Endothelial cell of hepatic sinusoid (primary cell): ENCODE data around the gene POFUT2.

ENCODE experiments used
- in situ Hi-C: cut with HindIII; loops from 2 replicates; pipeline ENCODE4 v1.10.0; 2017; ENCODE audit warnings: low sequenced_read_pairs

POFUT2 gene

GRCh38 chr21:45300786-45301520 lies 13.3 kb upstream of the POFUT2 start:
- in situ Hi-C loops, result no loop called here

- in situ Hi-C loops, result no loop called here
Measured at GRCh38 chr21:45299864-45300785, 12.4 kb upstream of the POFUT2 start.

DNA sequence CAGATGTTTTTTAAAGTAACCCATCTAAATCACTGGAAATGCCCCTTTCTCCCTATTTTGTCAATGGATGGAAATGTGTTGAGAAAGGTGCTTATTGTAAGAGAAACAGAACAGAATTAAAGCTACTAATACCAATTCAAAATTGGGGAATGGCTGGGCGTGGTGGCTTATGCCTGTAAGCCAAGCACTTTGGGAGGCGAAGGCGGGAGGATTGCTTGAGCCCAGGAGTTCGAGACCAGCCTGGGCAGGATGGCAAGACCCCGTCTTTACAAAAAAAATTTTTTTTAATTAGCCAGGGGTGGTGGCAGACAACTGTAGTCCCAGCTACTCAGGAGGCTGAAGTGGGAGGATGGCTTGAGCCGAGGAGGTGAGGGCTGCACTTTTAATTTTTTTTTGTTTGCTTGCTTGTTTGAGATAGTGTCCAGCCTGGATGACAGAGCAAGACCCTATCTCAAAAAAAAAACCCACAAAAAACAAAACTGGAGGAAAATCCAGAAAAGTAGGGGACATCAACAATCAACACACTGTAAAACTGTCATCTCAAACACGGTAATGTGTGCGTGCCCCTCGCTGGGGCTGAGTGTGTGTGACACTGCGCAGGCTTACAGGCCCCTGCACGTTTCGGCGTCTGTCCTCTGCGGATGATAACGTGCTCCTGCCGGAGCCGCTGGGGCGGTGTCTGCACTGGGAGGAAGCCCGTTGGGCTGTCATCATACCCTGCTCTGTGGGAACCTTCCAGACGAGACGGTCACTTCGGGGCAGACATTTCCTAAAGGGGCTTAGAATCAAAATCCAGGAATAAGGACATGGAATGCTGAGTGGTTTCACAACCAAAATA lies 11.6 kb upstream of the POFUT2 start:
- in situ Hi-C loops, result no loop called here

- in situ Hi-C loops, result no loop called here
Measured at GRCh38 chr21:45297869-45298268, 10.2 kb upstream of the POFUT2 start.

- in situ Hi-C loops, result no loop called here
Measured at GRCh38 chr21:45297329-45297728, 9.6 kb upstream of the POFUT2 start.

- in situ Hi-C loops, result no loop called here
Measured at GRCh38 chr21:45296638-45297037, 8.9 kb upstream of the POFUT2 start.

GRCh38 chr21:45295576-45296365 lies 8.1 kb upstream of the POFUT2 start:
- in situ Hi-C loops, result no loop called here

GRCh38 chr21:45294509-45295291 lies 7.0 kb upstream of the POFUT2 start:
- in situ Hi-C loops, result no loop called here

DNA sequence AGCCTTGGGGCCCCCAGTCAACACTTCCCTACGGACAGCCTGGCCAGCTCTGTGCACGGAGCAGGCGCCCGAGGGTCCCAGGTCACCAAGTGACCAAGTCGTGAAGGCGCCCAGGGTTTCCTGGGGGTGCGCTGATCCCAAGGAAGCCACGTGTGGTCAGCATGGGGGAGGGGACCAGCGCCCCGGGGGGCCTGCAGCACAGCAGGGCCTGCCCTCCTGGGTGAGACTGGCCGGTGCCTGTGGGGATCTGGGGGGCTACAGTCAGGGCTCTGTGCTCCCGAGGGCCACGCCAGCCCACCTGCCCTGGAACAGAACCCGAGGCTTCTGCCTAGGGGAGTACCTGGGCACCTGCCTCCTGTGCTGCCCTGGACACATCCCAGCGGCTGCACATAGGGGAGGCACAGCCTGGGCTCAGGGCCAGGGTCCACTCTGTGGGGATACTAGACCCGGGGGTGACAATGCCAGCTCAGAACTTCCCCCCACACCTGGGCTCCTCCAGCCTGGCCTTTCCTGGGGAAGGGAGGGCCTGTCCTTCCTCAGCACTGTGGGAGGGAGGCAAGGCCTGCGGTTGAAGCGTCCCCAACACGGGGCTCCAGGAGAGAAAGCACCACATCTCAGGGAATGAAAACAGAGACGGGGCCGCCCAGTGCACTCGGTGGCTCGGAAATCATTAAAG lies 6.2 kb upstream of the POFUT2 start:
- in situ Hi-C loops, result no loop called here

- in situ Hi-C loops, result no loop called here
Measured at GRCh38 chr21:45293220-45293725, 5.6 kb upstream of the POFUT2 start.

- in situ Hi-C loops, result no loop called here
Measured at GRCh38 chr21:45292399-45293219, 4.9 kb upstream of the POFUT2 start.

DNA sequence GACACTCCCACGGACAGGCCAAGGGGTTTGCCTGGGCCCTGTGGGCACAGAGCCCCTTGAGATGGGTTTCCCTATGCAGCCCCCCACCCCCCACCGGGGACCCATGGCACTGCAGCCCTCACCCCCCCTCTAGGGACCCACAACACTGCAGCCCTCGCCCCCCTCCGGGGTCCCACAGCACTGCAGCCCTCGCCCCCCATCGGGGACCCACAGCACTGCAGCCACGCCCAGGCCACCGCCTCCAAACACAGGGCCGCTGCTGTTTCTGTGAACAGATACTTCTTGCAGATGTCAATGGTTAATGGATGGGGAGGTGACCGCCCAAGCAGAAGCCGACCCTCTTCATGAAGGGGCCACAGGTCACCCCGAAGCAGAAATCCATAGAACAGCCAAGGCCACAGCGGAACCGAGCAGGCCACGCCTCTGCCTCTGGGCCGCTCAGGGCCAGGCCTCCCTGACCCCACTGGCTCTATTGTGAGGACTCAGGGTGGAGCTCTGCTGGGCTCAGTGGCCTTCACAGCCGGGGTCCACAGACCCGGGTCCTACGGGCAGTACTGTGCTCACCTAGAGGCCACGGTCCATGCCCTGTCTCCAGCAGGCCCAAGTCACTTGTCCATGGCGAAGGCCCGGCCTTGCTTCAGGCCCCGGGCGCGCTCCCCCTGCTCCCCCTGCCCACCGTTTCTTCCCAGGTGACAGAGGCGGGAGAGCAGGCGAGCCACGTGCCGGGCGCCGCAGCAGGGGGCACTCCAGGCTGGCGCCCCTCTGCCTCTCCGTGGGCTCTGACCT lies 4.1 kb upstream of the POFUT2 start:
- in situ Hi-C loops, result no loop called here

DNA sequence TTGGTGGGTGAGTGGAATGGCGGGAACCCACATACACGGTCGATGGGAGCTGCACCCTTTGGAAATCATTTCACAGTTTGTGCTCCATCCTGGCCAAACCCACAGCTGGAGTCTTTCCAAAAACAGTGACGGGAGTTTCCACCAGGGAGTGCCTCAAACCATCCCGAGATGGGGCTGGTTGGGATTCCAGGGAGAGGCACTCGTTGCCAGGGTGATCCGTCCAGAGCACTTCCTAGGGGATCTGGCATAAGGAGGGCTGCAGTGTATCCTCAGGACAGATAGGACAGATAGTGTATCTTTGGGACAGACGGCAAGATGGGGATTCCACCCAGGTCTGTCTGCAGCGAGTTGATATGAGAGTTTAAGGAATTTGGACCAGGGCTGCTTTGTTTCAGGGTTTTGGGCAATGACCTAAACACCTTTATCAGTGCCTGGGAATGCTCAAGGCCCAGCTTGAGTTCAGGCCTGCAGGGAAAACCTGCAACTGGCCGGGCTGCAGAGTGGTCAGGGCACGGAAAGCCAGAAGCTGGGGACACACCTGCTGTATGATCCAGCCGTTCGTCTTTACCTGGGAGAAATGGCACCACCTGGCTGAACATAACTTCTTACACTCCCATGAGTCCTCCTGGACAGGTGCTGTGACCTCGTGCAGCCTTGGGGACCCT lies 3.4 kb upstream of the POFUT2 start:
- in situ Hi-C loops, result no loop called here

- in situ Hi-C loops, result no loop called here
Measured at GRCh38 chr21:45289655-45290515, 2.2 kb upstream of the POFUT2 start.

DNA sequence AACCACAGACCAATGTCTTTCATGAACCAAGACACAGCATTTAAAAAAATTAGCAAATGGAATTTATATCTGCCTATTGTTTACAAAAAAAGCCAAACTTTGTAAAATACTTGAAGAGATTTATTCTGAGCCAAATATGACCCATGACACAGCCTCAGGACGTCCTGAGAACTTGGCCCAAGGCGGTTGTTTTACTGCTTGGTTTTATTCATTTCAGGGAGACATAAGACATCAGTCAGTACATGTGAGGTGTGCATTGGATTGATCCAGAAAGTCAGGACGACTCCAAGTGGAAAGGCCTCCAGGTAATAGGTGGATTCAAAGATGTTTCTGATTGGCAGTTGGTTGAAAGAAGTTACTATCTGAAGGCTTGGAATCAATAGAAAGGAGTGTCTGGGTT lies 1.4 kb upstream of the POFUT2 start:
- in situ Hi-C loops, result no loop called here

GRCh38 chr21:45288441-45288841 lies 746 bp upstream of the POFUT2 start:
- in situ Hi-C loops, result no loop called here
